Lower leg skin (tissue), 4 donors: Measurements from ENCODE around the gene CAPN1. TPM values are rescaled to one million over a fixed set of nuclear protein-coding genes. Genes with fewer than 3 reads are reported as not detected.

Experiments
- DNase-seq, 2 donors: peaks; one replicate each; pipeline ENCODE4 v3.0.0-alpha.2; 2019; ENCODE audit warnings: low spot score in 2 of 2
- H3K4me3 ChIP-seq: fragments of 200-600 bp; sonication (generic); 2 replicates; pipeline ENCODE4 v1.5.1; 2017; ENCODE audit warnings: mild to moderate bottlenecking, low read depth; ENCODE audit not compliant: poor library complexity, severe bottlenecking
- POLR2A ChIP-seq, 2 donors: fragments of 450-650 bp; IDR thresholded peaks; one replicate each; pipeline ENCODE4 v1.6.1; 2016 to 2017; ENCODE audit warnings: antibody characterized with exemption in 2 of 2, mild to moderate bottlenecking in 1 of 2, moderate library complexity in 1 of 2
- WGBS, 2 donors: methylation state at CpG; one replicate each; pipeline ENCODE4 v1.1.5; 2018; 5-methylcytosine and 5-hydroxymethylcytosine counted together
- intact Hi-C: fragments of 100-400 bp; cut with DNase I; formaldehyde crosslinking; loops from one replicate; pipeline ENCODE4 v1.15.0; 2023; ENCODE audit warnings: low total_unique reads
- total RNA-seq, 4 donors: library from RNA; depleted of rRNA; stranded (reverse); fragments of >200 nt; gene quantifications; one replicate each; pipeline ENCODE4 v1.1.0, GENCODE V29; 2016
- TF ChIP-seq, protein P1 (sequence below), 3 donors: fragments of 450-650 bp; IDR thresholded peaks; one replicate each; pipeline ENCODE4 v1.5.1; 2016; ENCODE audit warnings: antibody characterized with exemption in 3 of 3, mild to moderate bottlenecking in 3 of 3, moderate library complexity in 2 of 3

CAPN1 gene
- total RNA-seq, 4 donors from 2014 or later, result 284 to 464 (median 363) TPM

DNA sequence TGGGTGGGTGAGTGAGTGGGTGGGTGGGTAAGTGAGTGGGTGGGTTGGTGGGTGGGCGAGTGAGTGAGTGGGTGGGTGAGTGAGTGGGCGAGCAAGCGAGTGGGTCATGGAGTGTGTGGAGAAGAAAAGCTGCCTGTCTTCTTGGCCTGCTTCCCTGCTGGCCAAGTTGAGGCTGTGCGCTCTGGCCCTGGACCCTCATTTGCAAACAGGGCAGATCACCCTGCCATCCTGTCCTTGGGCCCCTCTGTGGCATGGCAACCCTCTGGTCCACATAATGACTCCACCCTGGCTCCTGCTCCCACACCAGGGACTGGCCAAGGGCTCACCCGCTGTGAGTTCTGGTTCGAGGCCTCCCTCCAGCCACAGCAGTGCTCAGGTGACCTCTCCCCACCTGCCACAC is 35.1 kb downstream of the CAPN1 start:
- no peak overlapping the region for H3K4me3 ChIP-seq
- intact Hi-C loops, result no loop called here
- DNase-seq, result no peak
- WGBS, 2 donors, result 87 to 93% methylated on average over 5 to 6 of the region's 6 CpGs
- no peak for TF ChIP-seq POLR2A (IDR thresholded peaks at IDR 0.05)
- TF ChIP-seq, protein P1, sequence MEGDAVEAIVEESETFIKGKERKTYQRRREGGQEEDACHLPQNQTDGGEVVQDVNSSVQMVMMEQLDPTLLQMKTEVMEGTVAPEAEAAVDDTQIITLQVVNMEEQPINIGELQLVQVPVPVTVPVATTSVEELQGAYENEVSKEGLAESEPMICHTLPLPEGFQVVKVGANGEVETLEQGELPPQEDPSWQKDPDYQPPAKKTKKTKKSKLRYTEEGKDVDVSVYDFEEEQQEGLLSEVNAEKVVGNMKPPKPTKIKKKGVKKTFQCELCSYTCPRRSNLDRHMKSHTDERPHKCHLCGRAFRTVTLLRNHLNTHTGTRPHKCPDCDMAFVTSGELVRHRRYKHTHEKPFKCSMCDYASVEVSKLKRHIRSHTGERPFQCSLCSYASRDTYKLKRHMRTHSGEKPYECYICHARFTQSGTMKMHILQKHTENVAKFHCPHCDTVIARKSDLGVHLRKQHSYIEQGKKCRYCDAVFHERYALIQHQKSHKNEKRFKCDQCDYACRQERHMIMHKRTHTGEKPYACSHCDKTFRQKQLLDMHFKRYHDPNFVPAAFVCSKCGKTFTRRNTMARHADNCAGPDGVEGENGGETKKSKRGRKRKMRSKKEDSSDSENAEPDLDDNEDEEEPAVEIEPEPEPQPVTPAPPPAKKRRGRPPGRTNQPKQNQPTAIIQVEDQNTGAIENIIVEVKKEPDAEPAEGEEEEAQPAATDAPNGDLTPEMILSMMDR (IDR thresholded peaks at IDR 0.05), result no peak

DNA sequence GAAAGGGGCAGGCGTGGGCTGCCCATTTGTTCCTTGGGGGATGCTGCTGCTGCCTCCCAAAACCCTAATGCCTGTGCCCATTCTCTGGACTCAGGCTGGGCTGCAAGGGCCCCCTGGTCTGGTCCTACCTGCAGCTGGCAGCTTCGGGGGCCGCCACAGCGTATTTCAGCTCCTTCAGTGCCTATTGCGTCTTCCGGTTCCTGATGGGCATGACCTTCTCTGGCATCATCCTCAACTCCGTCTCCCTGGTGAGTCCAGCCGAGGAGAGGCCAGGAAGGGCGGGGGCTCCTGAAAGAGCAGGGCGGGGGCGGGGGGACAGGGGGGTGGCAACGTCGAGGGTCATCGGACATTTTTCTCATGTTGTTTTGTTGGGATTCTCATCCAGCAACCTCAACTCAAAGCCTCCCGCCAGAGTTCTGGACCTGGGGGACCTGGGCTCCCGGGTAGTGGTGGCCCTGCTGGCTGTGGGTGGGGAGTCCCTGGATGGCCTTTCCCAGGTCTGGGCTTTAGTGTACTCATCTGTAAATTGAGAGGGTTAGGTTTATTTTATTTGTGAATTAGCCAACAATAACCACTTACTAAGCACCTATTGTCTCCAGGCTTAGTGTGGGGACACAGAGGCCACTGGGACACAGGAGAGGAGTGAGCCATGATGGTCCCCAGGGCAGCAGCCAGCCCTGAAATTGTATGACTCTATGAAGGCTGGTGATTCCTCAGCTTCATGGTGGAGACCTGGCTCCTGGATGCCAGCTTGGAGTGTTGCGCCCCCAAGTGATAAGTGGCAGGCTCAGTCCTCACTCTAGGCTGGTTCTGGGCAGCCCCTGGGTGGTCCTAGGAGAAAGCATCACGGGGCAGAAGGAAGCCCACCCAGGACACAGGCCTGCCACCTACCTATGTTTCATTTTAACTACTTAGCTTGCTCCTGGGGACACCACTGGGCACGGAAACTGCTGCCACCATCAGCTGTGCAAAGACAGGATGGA is 36.0 kb downstream of the CAPN1 start:
- 89% methylated on average over 19 of the region's 19 CpGs for WGBS, 2 donors
- peak in 1 of 2 donors; percentile 76 for DNase-seq
- no peak overlapping the region for H3K4me3 ChIP-seq
- TF ChIP-seq, protein P1 (IDR thresholded peaks at IDR 0.05), result no peak
- TF ChIP-seq POLR2A (IDR thresholded peaks at IDR 0.05), result no peak
- intact Hi-C loops, result no loop called here

DNA sequence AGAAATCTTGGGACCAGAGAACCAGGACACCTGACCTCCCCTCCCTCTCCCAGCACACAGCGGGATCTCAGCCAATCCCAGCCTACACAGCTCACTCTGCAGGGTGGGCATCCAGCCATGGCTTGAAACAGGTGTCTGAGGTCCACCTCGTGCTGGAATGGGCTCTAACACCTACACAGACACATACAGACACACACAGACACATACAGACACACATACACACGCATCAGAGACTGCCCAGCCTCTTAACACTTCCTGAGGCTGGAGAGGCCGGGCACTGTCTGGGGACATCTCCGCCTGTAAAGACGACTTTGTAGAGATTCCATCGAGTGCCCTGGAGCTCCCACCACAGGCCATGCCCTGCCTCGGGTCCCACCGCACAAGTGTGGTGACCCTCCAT is 36.7 kb downstream of the CAPN1 start:
- TF ChIP-seq, protein P1 (IDR thresholded peaks at IDR 0.05), result no peak
- intact Hi-C loops, result no loop called here
- WGBS, 2 donors, result 87 to 90% methylated on average over 7 to 9 of the region's 9 CpGs
- H3K4me3 ChIP-seq, result no peak overlapping the region
- peak in 1 of 2 donors; percentile 67 for DNase-seq

DNA sequence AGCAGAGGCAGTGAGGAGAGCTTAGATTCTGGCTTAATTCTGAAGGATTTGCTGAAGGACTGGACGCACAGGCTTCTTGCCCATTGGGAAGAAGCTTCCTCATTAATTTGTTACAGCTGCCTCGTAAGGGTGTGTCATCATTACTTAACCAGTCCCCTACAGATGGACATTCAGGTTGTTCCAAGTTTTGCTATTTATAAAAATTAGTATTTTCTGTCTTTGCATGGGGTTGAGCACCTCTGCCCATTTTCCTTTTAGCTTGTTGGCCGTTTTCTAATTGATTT is 38.1 kb downstream of the CAPN1 start:
- DNase-seq, result no peak
- TF ChIP-seq, protein P1 (IDR thresholded peaks at IDR 0.05), result no peak
- no peak for TF ChIP-seq POLR2A (IDR thresholded peaks at IDR 0.05)
- intact Hi-C loops, result no loop called here
- 47 to 57% methylated on average over 3 of the region's 3 CpGs for WGBS, 2 donors
- H3K4me3 ChIP-seq, result no peak overlapping the region

DNA sequence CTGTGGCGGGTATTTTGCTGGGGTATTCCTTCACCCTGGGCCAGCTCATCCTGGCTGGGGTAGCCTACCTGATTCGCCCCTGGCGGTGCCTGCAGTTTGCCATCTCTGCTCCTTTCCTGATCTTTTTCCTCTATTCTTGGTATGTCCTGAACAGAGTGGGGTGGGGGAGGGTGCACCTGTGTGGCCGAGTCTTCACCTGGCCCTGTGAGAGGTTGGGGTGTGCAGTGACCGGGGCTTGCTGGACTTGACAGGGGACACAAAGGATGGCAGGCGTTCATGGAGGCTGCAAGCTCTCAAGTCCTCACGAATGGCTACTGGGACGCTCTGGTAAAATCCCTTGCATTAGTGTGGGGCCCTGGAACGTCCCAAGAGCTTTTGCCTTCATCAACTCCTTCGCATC is 39.3 kb downstream of the CAPN1 start:
- WGBS, 2 donors, result 90 to 94% methylated on average over 10 of the region's 10 CpGs
- TF ChIP-seq, protein P1 (IDR thresholded peaks at IDR 0.05), result no peak
- TF ChIP-seq POLR2A (IDR thresholded peaks at IDR 0.05), result no peak
- intact Hi-C loops, result no loop called here
- DNase-seq, result peak in 1 of 2 donors; percentile 66
- no peak overlapping the region for H3K4me3 ChIP-seq
